Memory B cell (primary cell): Measurements from ENCODE around the gene MSANTD2.

Experiments
- ATAC-seq: fragments of 150-1000 bp; cut with Tn5 transposase; 2 replicates; pipeline ENCODE4 v1.10.0; 2021; ENCODE audit warnings: low read depth, mild to moderate bottlenecking, moderate library complexity
- DNase-seq, 2 donors: peaks; one replicate each; pipeline ENCODE4 v3.0.0; 2022; ENCODE audit warnings: low spot score in 2 of 2
- H3K27ac Mint-ChIP-seq: one replicate; pipeline ENCODE4 v1.8.0; 2022; ENCODE audit warnings: mild to moderate bottlenecking, moderate library complexity, mixed read lengths
- H3K27me3 Mint-ChIP-seq: one replicate; pipeline ENCODE4 v1.8.0; 2022; ENCODE audit warnings: mixed read lengths
- H3K36me3 Mint-ChIP-seq: one replicate; pipeline ENCODE4 v1.8.0; 2022; ENCODE audit warnings: mild to moderate bottlenecking, mixed read lengths
- H3K4me1 Mint-ChIP-seq: one replicate; pipeline ENCODE4 v1.8.0; 2022; ENCODE audit warnings: mixed read lengths
- H3K4me3 Mint-ChIP-seq: one replicate; pipeline ENCODE4 v1.8.0; 2022; ENCODE audit warnings: mild to moderate bottlenecking, moderate library complexity, mixed read lengths
- H3K9me3 Mint-ChIP-seq: one replicate; pipeline ENCODE4 v1.8.0; 2022; ENCODE audit warnings: mixed read lengths

MSANTD2 gene

GRCh38 chr11:124748481-124749343, 51.5 kb downstream of the MSANTD2 start:
- Mint-ChIP-seq H3K4me1 (peaks cover 21% of the 10 kb centered on the region), H3K27ac (no peak overlapping the region), H3K4me3 (no peak overlapping the region), H3K36me3 (no peaks in the 10 kb centered on the region), H3K9me3 (no peaks in the 10 kb centered on the region), H3K27me3 (no peaks in the 10 kb centered on the region)
- DNase-seq = no peak
- no peak for ATAC-seq

GRCh38 chr11:124748100-124748418, 52.1 kb downstream of the MSANTD2 start:
- peaks cover 2% of the 10 kb centered on the region for H3K36me3 Mint-ChIP-seq
- ATAC-seq (no peak), DNase-seq (no peak)
- H3K9me3 Mint-ChIP-seq = no peaks in the 10 kb centered on the region
- H3K4me1 Mint-ChIP-seq = peaks cover 21% of the 10 kb centered on the region
- no peak overlapping the region for H3K27ac Mint-ChIP-seq
- no peak overlapping the region for H3K4me3 Mint-ChIP-seq
- H3K27me3 Mint-ChIP-seq = no peaks in the 10 kb centered on the region

- H3K27me3 Mint-ChIP-seq = no peaks in the 10 kb centered on the region
- peak overlapping the region; percentile 98 for H3K4me3 Mint-ChIP-seq
- H3K9me3 Mint-ChIP-seq = no peaks in the 10 kb centered on the region
- peaks cover 2% of the 10 kb centered on the region for H3K36me3 Mint-ChIP-seq
- ATAC-seq (no peak), DNase-seq (no peak)
- peaks cover 21% of the 10 kb centered on the region for H3K4me1 Mint-ChIP-seq
- no peak overlapping the region for H3K27ac Mint-ChIP-seq
Measured at GRCh38 chr11:124747406-124748099, 52.7 kb downstream of the MSANTD2 start.

- ATAC-seq (peak; percentile 86), DNase-seq (peak; percentile 75 to 80)
- peaks cover 21% of the 10 kb centered on the region for H3K4me1 Mint-ChIP-seq
- H3K4me3 Mint-ChIP-seq = peak overlapping the region; percentile 98
- peaks cover 3% of the 10 kb centered on the region for H3K27me3 Mint-ChIP-seq
- H3K27ac Mint-ChIP-seq = peak overlapping the region; percentile 90
- peaks cover 2% of the 10 kb centered on the region for H3K36me3 Mint-ChIP-seq
- H3K9me3 Mint-ChIP-seq = no peaks in the 10 kb centered on the region
Measured at GRCh38 chr11:124746621-124747243, 53.5 kb downstream of the MSANTD2 start.

GRCh38 chr11:124745835-124746620, 54.2 kb downstream of the MSANTD2 start:
- Mint-ChIP-seq H3K27me3 (peaks cover 6% of the 10 kb centered on the region), H3K36me3 (peaks cover 2% of the 10 kb centered on the region), H3K9me3 (no peaks in the 10 kb centered on the region), H3K4me3 (peak overlapping the region; percentile 98), H3K27ac (peak overlapping the region; percentile 90), H3K4me1 (peaks cover 21% of the 10 kb centered on the region)
- DNase-seq (peak in 1 of 2 donors; percentile 26), ATAC-seq (peak; percentile 43)

- Mint-ChIP-seq H3K4me1 (peaks cover 26% of the 10 kb centered on the region), H3K9me3 (no peaks in the 10 kb centered on the region), H3K27ac (no peak overlapping the region), H3K36me3 (peaks cover 2% of the 10 kb centered on the region), H3K4me3 (peak overlapping the region; percentile 98), H3K27me3 (peaks cover 6% of the 10 kb centered on the region)
- no peak for ATAC-seq
- no peak for DNase-seq
Measured at GRCh38 chr11:124745270-124745834, 54.9 kb downstream of the MSANTD2 start.

- ATAC-seq (no peak), DNase-seq (no peak)
- H3K27me3 Mint-ChIP-seq = peaks cover 6% of the 10 kb centered on the region
- H3K4me3 Mint-ChIP-seq = no peak overlapping the region
- peaks cover 19% of the 10 kb centered on the region for H3K4me1 Mint-ChIP-seq
- H3K27ac Mint-ChIP-seq = no peak overlapping the region
- H3K9me3 Mint-ChIP-seq = no peaks in the 10 kb centered on the region
- peaks cover 2% of the 10 kb centered on the region for H3K36me3 Mint-ChIP-seq
Measured at GRCh38 chr11:124743050-124743449, 57.2 kb downstream of the MSANTD2 start.

GRCh38 chr11:124742555-124742954, 57.7 kb downstream of the MSANTD2 start:
- no peak overlapping the region for H3K4me3 Mint-ChIP-seq
- H3K27ac Mint-ChIP-seq = no peak overlapping the region
- ATAC-seq (no peak), DNase-seq (no peak)
- peaks cover 6% of the 10 kb centered on the region for H3K27me3 Mint-ChIP-seq
- H3K9me3 Mint-ChIP-seq = no peaks in the 10 kb centered on the region
- peaks cover 2% of the 10 kb centered on the region for H3K36me3 Mint-ChIP-seq
- H3K4me1 Mint-ChIP-seq = peaks cover 19% of the 10 kb centered on the region

- Mint-ChIP-seq H3K4me3 (peak overlapping the region; percentile 85), H3K4me1 (peaks cover 19% of the 10 kb centered on the region), H3K9me3 (no peaks in the 10 kb centered on the region), H3K27me3 (peaks cover 6% of the 10 kb centered on the region), H3K36me3 (peaks cover 2% of the 10 kb centered on the region), H3K27ac (no peak overlapping the region)
- DNase-seq = peak; percentile 34 to 55
- ATAC-seq = peak; percentile 57
Measured at GRCh38 chr11:124740277-124740882, 59.8 kb downstream of the MSANTD2 start.

- Mint-ChIP-seq H3K36me3 (peaks cover 2% of the 10 kb centered on the region), H3K27ac (no peak within 1 kb of the TSS), H3K4me1 (peaks cover 19% of the 10 kb centered on the region), H3K4me3 (peak within 1 kb of the TSS; percentile 85), H3K27me3 (peaks cover 6% of the 10 kb centered on the region), H3K9me3 (no peaks in the 10 kb centered on the region)
- ATAC-seq (peak; percentile 90), DNase-seq (peak; percentile 66 to 74)
Measured at GRCh38 chr11:124739479-124740276, 60.5 kb downstream of the MSANTD2 start, which contains the start of gene NRGN. NRGN (plus strand) TSS chr11:124739942; CDS start chr11:124740085, 143 bp downstream.

GRCh38 chr11:124738713-124739478, 61.3 kb downstream of the MSANTD2 start:
- Mint-ChIP-seq H3K27me3 (peaks cover 6% of the 10 kb centered on the region), H3K27ac (no peak overlapping the region), H3K4me3 (peak overlapping the region; percentile 85)

More at GRCh38 chr11:124738713-124739478, 61.3 kb downstream of the MSANTD2 start:
- Mint-ChIP-seq H3K36me3 (peaks cover 2% of the 10 kb centered on the region), H3K9me3 (no peaks in the 10 kb centered on the region), H3K4me1 (peaks cover 19% of the 10 kb centered on the region)
- DNase-seq (no peak), ATAC-seq (no peak)
